Activated naive CD8-positive, alpha-beta T cell treated with anti-CD3 and anti-CD28 coated beads, Interleukin-2, amount 10 ng/mL, durations not matched to agents 7 days and 5 days (primary cell): ENCODE measurements around the gene SOX6. TPM values are rescaled to one million over a fixed set of nuclear protein-coding genes. Genes with fewer than 3 reads are reported as not detected.
"Not testable (repeated sequence)": the region's sequence is repeated elsewhere in the genome, so short reads cannot be mapped to it uniquely, and the experiment has no call there.

Source experiments
- ATAC-seq: fragments of 150-1000 bp; cut with Tn5 transposase; one replicate; pipeline ENCODE4 v1.10.0; 2021; ENCODE audit warnings: low read depth, moderate library complexity
- POLR2A ChIA-PET: fragments of 350-600 bp; sonication (Branson Sonifier 250); formaldehyde crosslinking; loops from one replicate; lab custom pipeline; 2021; ENCODE audit warnings: antibody characterized with exemption; lab: Charles Lee
- DNase-seq: peaks from one replicate; pipeline ENCODE4 v3.0.0; 2021
- H3K27ac Mint-ChIP-seq: one replicate; pipeline ENCODE4 v1.8.0; 2022; ENCODE audit warnings: mild to moderate bottlenecking, mixed read lengths
- H3K27me3 Mint-ChIP-seq: one replicate; pipeline ENCODE4 v1.8.0; 2022; ENCODE audit warnings: mild to moderate bottlenecking, moderate library complexity, mixed read lengths
- H3K36me3 Mint-ChIP-seq: one replicate; pipeline ENCODE4 v1.8.0; 2021; ENCODE audit warnings: mild to moderate bottlenecking, mixed read lengths
- H3K4me1 Mint-ChIP-seq: one replicate; pipeline ENCODE4 v1.8.0; 2021; ENCODE audit warnings: mixed read lengths
- H3K4me3 Mint-ChIP-seq: one replicate; pipeline ENCODE4 v1.8.0; 2022; ENCODE audit warnings: mild to moderate bottlenecking, moderate library complexity, mixed read lengths
- H3K9me3 Mint-ChIP-seq: one replicate; pipeline ENCODE4 v1.8.0; 2021; ENCODE audit warnings: mixed read lengths
- total RNA-seq, 2 experiments: library from RNA; stranded (reverse); gene quantifications; one replicate each; pipeline ENCODE4 v1.2.3, GENCODE V29; 2021

The SOX6 gene
- total RNA-seq = not detected

- Mint-ChIP-seq H3K27me3 (no peaks in the 10 kb centered on the region), H3K27ac (no peak within 1 kb of the TSS), H3K4me1 (no peaks in the 10 kb centered on the region), H3K36me3 (no peaks in the 10 kb centered on the region), H3K9me3 (no peaks in the 10 kb centered on the region), H3K4me3 (no peak within 1 kb of the TSS)
- no peak for ATAC-seq
- DNase-seq = no peak
- POLR2A ChIA-PET = no interaction called here
Measured at GRCh38 chr11:16356057-16356760, at the start of gene SOX6. Gene SOX6, minus strand, starts transcription at chr11:16356546. Its CDS starts 15,298 bp downstream, at chr11:16341248.

- ATAC-seq (no peak), DNase-seq (no peak)
- H3K4me3 Mint-ChIP-seq = no peak overlapping the region
- no peaks in the 10 kb centered on the region for H3K4me1 Mint-ChIP-seq
- POLR2A ChIA-PET = no interaction called here
- no peaks in the 10 kb centered on the region for H3K27me3 Mint-ChIP-seq
- H3K9me3 Mint-ChIP-seq = peaks cover 1% of the 10 kb centered on the region
- H3K36me3 Mint-ChIP-seq = no peaks in the 10 kb centered on the region
- H3K27ac Mint-ChIP-seq = no peak overlapping the region
Measured at GRCh38 chr11:16404781-16405285, 48.5 kb upstream of the SOX6 start.

GRCh38 chr11:16403851-16404250 is 47.5 kb upstream of the SOX6 start:
- POLR2A ChIA-PET = no interaction called here
- ATAC-seq = no peak
- no peaks in the 10 kb centered on the region for H3K27me3 Mint-ChIP-seq
- peaks cover 3% of the 10 kb centered on the region for H3K9me3 Mint-ChIP-seq
- no peak for DNase-seq
- H3K36me3 Mint-ChIP-seq = no peaks in the 10 kb centered on the region
- H3K4me1 Mint-ChIP-seq = no peaks in the 10 kb centered on the region
- no peak overlapping the region for H3K27ac Mint-ChIP-seq
- H3K4me3 Mint-ChIP-seq = no peak overlapping the region

- Mint-ChIP-seq H3K36me3 (no peaks in the 10 kb centered on the region), H3K4me3 (no peak overlapping the region), H3K4me1 (no peaks in the 10 kb centered on the region), H3K9me3 (peaks cover 3% of the 10 kb centered on the region), H3K27me3 (no peaks in the 10 kb centered on the region), H3K27ac (no peak overlapping the region)
- no peak for DNase-seq
- POLR2A ChIA-PET = no interaction called here
- ATAC-seq = no peak
Measured at GRCh38 chr11:16403448-16403803, 47.1 kb upstream of the SOX6 start.

GRCh38 chr11:16402654-16403447 is 46.5 kb upstream of the SOX6 start:
- Mint-ChIP-seq H3K4me1 (no peaks in the 10 kb centered on the region), H3K36me3 (no peaks in the 10 kb centered on the region), H3K27me3 (no peaks in the 10 kb centered on the region), H3K4me3 (no peak overlapping the region), H3K9me3 (peaks cover 3% of the 10 kb centered on the region), H3K27ac (no peak overlapping the region)
- POLR2A ChIA-PET = no interaction called here
- ATAC-seq = no peak
- DNase-seq = no peak

- POLR2A ChIA-PET = no interaction called here
- H3K4me1 Mint-ChIP-seq = no peaks in the 10 kb centered on the region
- H3K27ac Mint-ChIP-seq = no peak overlapping the region
Measured at GRCh38 chr11:16397390-16397789, 41.0 kb upstream of the SOX6 start.

GRCh38 chr11:16395601-16396000 is 39.3 kb upstream of the SOX6 start:
- Mint-ChIP-seq H3K27me3 (no peaks in the 10 kb centered on the region), H3K4me1 (no peaks in the 10 kb centered on the region), H3K27ac (no peak overlapping the region), H3K9me3 (peaks cover 1% of the 10 kb centered on the region), H3K4me3 (no peak overlapping the region), H3K36me3 (no peaks in the 10 kb centered on the region)
- ATAC-seq (no peak), DNase-seq (no peak)
- POLR2A ChIA-PET = no interaction called here

More at GRCh38 chr11:16397390-16397789, 41.0 kb upstream of the SOX6 start:
- Mint-ChIP-seq H3K4me3 (no peak overlapping the region), H3K9me3 (peaks cover 1% of the 10 kb centered on the region), H3K27me3 (no peaks in the 10 kb centered on the region), H3K36me3 (no peaks in the 10 kb centered on the region)
- DNase-seq (no peak), ATAC-seq (no peak)

GRCh38 chr11:16394947-16395346 is 38.6 kb upstream of the SOX6 start:
- Mint-ChIP-seq H3K4me1 (no peaks in the 10 kb centered on the region), H3K36me3 (peaks cover 1% of the 10 kb centered on the region), H3K27me3 (no peaks in the 10 kb centered on the region), H3K9me3 (peaks cover 5% of the 10 kb centered on the region), H3K27ac (no peak overlapping the region), H3K4me3 (no peak overlapping the region)
- no peak for DNase-seq
- POLR2A ChIA-PET = no interaction called here
- ATAC-seq = no peak

- peaks cover 5% of the 10 kb centered on the region for H3K9me3 Mint-ChIP-seq
- no peak overlapping the region for H3K4me3 Mint-ChIP-seq
- no peaks in the 10 kb centered on the region for H3K4me1 Mint-ChIP-seq
- ATAC-seq = no peak
- peaks cover 1% of the 10 kb centered on the region for H3K36me3 Mint-ChIP-seq
- H3K27ac Mint-ChIP-seq = no peak overlapping the region
- POLR2A ChIA-PET = no interaction called here
- no peak for DNase-seq
- no peaks in the 10 kb centered on the region for H3K27me3 Mint-ChIP-seq
Measured at GRCh38 chr11:16393340-16393739, 37.0 kb upstream of the SOX6 start.

GRCh38 chr11:16392616-16393015 is 36.3 kb upstream of the SOX6 start:
- H3K4me1 Mint-ChIP-seq = no peaks in the 10 kb centered on the region
- H3K27me3 Mint-ChIP-seq = no peaks in the 10 kb centered on the region
- H3K9me3 Mint-ChIP-seq = peaks cover 5% of the 10 kb centered on the region
- H3K36me3 Mint-ChIP-seq = peaks cover 1% of the 10 kb centered on the region
- ATAC-seq (no peak), DNase-seq (no peak)
- no peak overlapping the region for H3K27ac Mint-ChIP-seq
- POLR2A ChIA-PET = no interaction called here
- no peak overlapping the region for H3K4me3 Mint-ChIP-seq

GRCh38 chr11:16390826-16391225 is 34.5 kb upstream of the SOX6 start:
- DNase-seq, POLR2A ChIA-PET, ATAC-seq, H3K4me3 Mint-ChIP-seq, H3K9me3 Mint-ChIP-seq, H3K27me3 Mint-ChIP-seq, H3K4me1 Mint-ChIP-seq, H3K36me3 Mint-ChIP-seq, H3K27ac Mint-ChIP-seq: not testable (repeated sequence)

GRCh38 chr11:16385099-16385498 is 28.8 kb upstream of the SOX6 start:
- POLR2A ChIA-PET = no interaction called here
- Mint-ChIP-seq H3K4me1 (no peaks in the 10 kb centered on the region), H3K9me3 (peaks cover 1% of the 10 kb centered on the region), H3K4me3 (no peak overlapping the region), H3K27ac (no peak overlapping the region), H3K27me3 (no peaks in the 10 kb centered on the region), H3K36me3 (no peaks in the 10 kb centered on the region)
- no peak for DNase-seq
- no peak for ATAC-seq

- ATAC-seq (no peak), DNase-seq (no peak)
- Mint-ChIP-seq H3K27me3 (no peaks in the 10 kb centered on the region), H3K36me3 (no peaks in the 10 kb centered on the region), H3K4me3 (no peak overlapping the region), H3K9me3 (no peaks in the 10 kb centered on the region), H3K4me1 (no peaks in the 10 kb centered on the region), H3K27ac (no peak overlapping the region)
- POLR2A ChIA-PET = no interaction called here
Measured at GRCh38 chr11:16382638-16383380, 26.5 kb upstream of the SOX6 start.
